CD4-positive, alpha-beta T cell (primary cell): ENCODE results near the gene CERKL. TPM values are rescaled to one million over a fixed set of nuclear protein-coding genes. Genes with fewer than 3 reads are reported as not detected.

Experiments
- ATAC-seq: fragments of 200-7000 bp; cut with Tn5 transposase; one replicate; pipeline ENCODE4 v1.10.0; 2022; ENCODE audit warnings: mild to moderate bottlenecking; ENCODE audit not compliant: poor library complexity
- CTCF ChIA-PET: fragments of 350-600 bp; sonication (Branson Sonifier 250); formaldehyde crosslinking; loops from one replicate; lab custom pipeline; 2021; ENCODE audit warnings: antibody characterized with exemption, inconsistent platforms; lab: Charles Lee
- POLR2A ChIA-PET: fragments of 350-600 bp; sonication (Branson Sonifier 250); formaldehyde crosslinking; loops from one replicate; lab custom pipeline; 2021; ENCODE audit warnings: antibody characterized with exemption, inconsistent platforms; lab: Charles Lee
- DNase-seq, 14 experiments: peaks; one replicate each; pipeline ENCODE4 v3.0.0-alpha.2; 2013 to 2020; ENCODE audit warnings: mixed read lengths in 2 of 14
- H3K27ac ChIP-seq, 2 donors: one replicate each; pipeline versions ENCODE4 v1.5.1 to v1.7.0; 2013; ENCODE audit warnings: low read length in 2 of 2, low read depth in 1 of 2, mild to moderate bottlenecking in 1 of 2
- H3K27me3 ChIP-seq, 2 experiments: 1 replicate in 1 of 2; 2 replicates in 1 of 2; pipeline versions ENCODE4 v1.6.1 to v1.7.0; 2013; ENCODE audit warnings: low read length in 2 of 2, control low read depth in 1 of 2, mild to moderate bottlenecking in 1 of 2, moderate library complexity in 1 of 2; ENCODE audit not compliant: insufficient read depth in 2 of 2, control insufficient read depth in 1 of 2
- H3K36me3 ChIP-seq: one replicate; pipeline ENCODE4 v1.6.1; 2013; ENCODE audit warnings: low read length, control low read depth; ENCODE audit not compliant: insufficient read depth
- H3K4me1 ChIP-seq: one replicate; pipeline ENCODE4 v1.6.1; 2013; ENCODE audit warnings: low read length, control low read depth; ENCODE audit not compliant: insufficient read depth
- H3K4me3 ChIP-seq: one replicate; pipeline ENCODE4 v1.5.1; 2013; ENCODE audit warnings: mild to moderate bottlenecking, low read length, moderate library complexity
- H3K9me3 ChIP-seq, 2 experiments: 1 replicate in 1 of 2; 2 replicates in 1 of 2; pipeline versions ENCODE4 v1.6.1 to v1.7.0; 2013; ENCODE audit warnings: low read length in 2 of 2, mild to moderate bottlenecking in 2 of 2, control low read depth in 1 of 2, moderate library complexity in 1 of 2; ENCODE audit not compliant: control insufficient read depth in 1 of 2, insufficient read depth in 1 of 2
- H3K27ac Mint-ChIP-seq: one replicate; pipeline ENCODE4 v1.8.0; 2020; ENCODE audit warnings: mixed read lengths
- H3K27me3 Mint-ChIP-seq: one replicate; pipeline ENCODE4 v1.8.0; 2021; ENCODE audit warnings: mixed read lengths
- H3K36me3 Mint-ChIP-seq: one replicate; pipeline ENCODE4 v1.8.0; 2021; ENCODE audit warnings: low read depth, mixed read lengths
- H3K4me1 Mint-ChIP-seq: one replicate; pipeline ENCODE4 v1.8.0; 2021; ENCODE audit warnings: low read depth, mixed read lengths
- H3K4me3 Mint-ChIP-seq: one replicate; pipeline ENCODE4 v1.8.0; 2020; ENCODE audit warnings: mild to moderate bottlenecking, mixed read lengths
- H3K9me3 Mint-ChIP-seq: one replicate; pipeline ENCODE4 v1.8.0; 2020; ENCODE audit warnings: mixed read lengths
- CTCF ChIP-seq: fragments of 200-600 bp; IDR thresholded peaks from one replicate; pipeline ENCODE4 v1.8.0; 2022; ENCODE audit warnings: antibody characterized with exemption, mild to moderate bottlenecking
- intact Hi-C, 2 experiments: fragments of 100-400 bp; cut with DNase I in 1 of 2; cut with micrococcal nuclease in 1 of 2; formaldehyde crosslinking; loops; one replicate each; pipeline versions ENCODE4 v1.15.1 to v1.9.0; 2023 to 2025; cut with DNase I, micrococcal nuclease
- total RNA-seq, 174 experiments: library from RNA in 2 of 174; stranded (reverse) in 2 of 174; gene quantifications; one replicate each; pipeline ENCODE4 v1.2.3 and lab custom pipeline; 2021 to 2026

The CERKL gene
- total RNA-seq, 2 experiments from 2014 or later: not detected

- H3K9me3 ChIP-seq: no peaks in the 10 kb centered on the region
- intact Hi-C loops: loop anchor here (2.0 to 10.0 kb wide), 2 partner anchors 137 to 139 kb away; no protein-coding TSS in a partner anchor
- Mint-ChIP-seq H3K36me3 (no peaks in the 10 kb centered on the region), H3K27ac (no peak overlapping the region), H3K9me3 (no peaks in the 10 kb centered on the region), H3K4me1 (no peaks in the 10 kb centered on the region), H3K27me3 (peaks cover 5% of the 10 kb centered on the region), H3K4me3 (no peak overlapping the region)
- H3K36me3 ChIP-seq: no peaks in the 10 kb centered on the region
- ATAC-seq (no peak), DNase-seq (no peak)
- no peak overlapping the region for H3K27ac ChIP-seq
- H3K4me1 ChIP-seq: no peaks in the 10 kb centered on the region
- no peaks in the 10 kb centered on the region for H3K27me3 ChIP-seq
- no peak for TF ChIP-seq CTCF
- POLR2A ChIA-PET: no interaction called here
- CTCF ChIA-PET: no interaction called here
- H3K4me3 ChIP-seq: no peak overlapping the region
Measured at GRCh38 chr2:181575650-181576025, 81.3 kb downstream of the CERKL start.

- no peaks in the 10 kb centered on the region for H3K36me3 Mint-ChIP-seq
- H3K27ac Mint-ChIP-seq: no peak overlapping the region
- Histone ChIP-seq H3K27ac (no peak overlapping the region), H3K36me3 (no peaks in the 10 kb centered on the region), H3K9me3 (no peaks in the 10 kb centered on the region), H3K4me1 (no peaks in the 10 kb centered on the region), H3K27me3 (no peaks in the 10 kb centered on the region), H3K4me3 (no peak overlapping the region)
- ChIA-PET CTCF (no interaction called here), POLR2A (no interaction called here)
- H3K9me3 Mint-ChIP-seq: no peaks in the 10 kb centered on the region
- intact Hi-C loops: loop anchor here (2.0 to 10.0 kb wide), 2 partner anchors 138 to 140 kb away; no protein-coding TSS in a partner anchor
- ATAC-seq (no peak), DNase-seq (no peak)
- H3K4me1 Mint-ChIP-seq: no peaks in the 10 kb centered on the region
- peaks cover 5% of the 10 kb centered on the region for H3K27me3 Mint-ChIP-seq
- no peak overlapping the region for H3K4me3 Mint-ChIP-seq
- no peak for TF ChIP-seq CTCF
Measured at GRCh38 chr2:181575024-181575649, 81.8 kb downstream of the CERKL start.

GRCh38 chr2:181574321-181574720, 82.6 kb downstream of the CERKL start:
- H3K4me1 Mint-ChIP-seq: no peaks in the 10 kb centered on the region
- DNase-seq (no peak), ATAC-seq (no peak)
- no peaks in the 10 kb centered on the region for H3K36me3 Mint-ChIP-seq
- ChIA-PET POLR2A (no interaction called here), CTCF (no interaction called here)
- no peaks in the 10 kb centered on the region for H3K9me3 ChIP-seq
- H3K9me3 Mint-ChIP-seq: no peaks in the 10 kb centered on the region
- no peak for TF ChIP-seq CTCF
- H3K36me3 ChIP-seq: no peaks in the 10 kb centered on the region
- H3K27me3 Mint-ChIP-seq: peaks cover 5% of the 10 kb centered on the region
- no peaks in the 10 kb centered on the region for H3K27me3 ChIP-seq
- no peak overlapping the region for H3K4me3 Mint-ChIP-seq
- no peak overlapping the region for H3K27ac Mint-ChIP-seq
- H3K27ac ChIP-seq: no peak overlapping the region
- H3K4me1 ChIP-seq: no peaks in the 10 kb centered on the region
- intact Hi-C loops: loop anchor here (2.0 to 10.0 kb wide), 2 partner anchors 138 to 140 kb away; no protein-coding TSS in a partner anchor
- H3K4me3 ChIP-seq: no peak overlapping the region
